ENCODE data around the gene COX8A.

COX8A gene

GRCh38 chr11:63939397-63939891 is 35.0 kb upstream of the COX8A start:
- no peak for TF ChIP-seq CTCF (IDR thresholded peaks at IDR 0.05)

- no peak for TF ChIP-seq CTCF (IDR thresholded peaks at IDR 0.05)
Measured at GRCh38 chr11:63940786-63941185, 33.6 kb upstream of the COX8A start.

GRCh38 chr11:63941901-63942300 is 32.5 kb upstream of the COX8A start:
- TF ChIP-seq CTCF (IDR thresholded peaks at IDR 0.05), result no peak

- no peak for TF ChIP-seq CTCF (IDR thresholded peaks at IDR 0.05)
Measured at GRCh38 chr11:63942803-63943202, 31.6 kb upstream of the COX8A start.

GRCh38 chr11:63944987-63945386 is 29.4 kb upstream of the COX8A start:
- TF ChIP-seq CTCF (IDR thresholded peaks at IDR 0.05), result no peak

- peak; percentile 86 for TF ChIP-seq CTCF (IDR thresholded peaks at IDR 0.05)
Measured at GRCh38 chr11:63945477-63946163, 28.8 kb upstream of the COX8A start.

GRCh38 chr11:63951779-63952536 is 22.5 kb upstream of the COX8A start:
- no peak for TF ChIP-seq CTCF (IDR thresholded peaks at IDR 0.05)
